Kidney (tissue), 14 donors: ENCODE measurements around the gene PPM1B. TPM values are rescaled to one million over a fixed set of nuclear protein-coding genes. Genes with fewer than 3 reads are reported as not detected.
"Not testable (repeated sequence)": the region's sequence is repeated elsewhere in the genome, so short reads cannot be mapped to it uniquely, and the experiment has no call there.

Experiments
- DNase-seq, 5 donors: peaks; one replicate each; pipeline ENCODE4 v3.0.0-alpha.2; 2013 to 2020
- FAIRE-seq: peaks from 2 replicates; lab custom pipeline; 2012; peaks lifted over from hg19 to GRCh38; lab: Jason Lieb, UNC
- H3K27ac ChIP-seq, 2 donors: one replicate each; pipeline ENCODE4 v1.7.0; 2013; ENCODE audit warnings: low read depth in 2 of 2, low read length in 2 of 2, inconsistent platforms in 1 of 2
- H3K27me3 ChIP-seq: one replicate; pipeline ENCODE4 v1.7.1; 2013; ENCODE audit warnings: low read length, inconsistent platforms; ENCODE audit not compliant: control insufficient read depth, insufficient read depth
- H3K36me3 ChIP-seq, 3 donors: one replicate each; pipeline versions ENCODE4 v1.7.0 to v1.7.1; 2013; ENCODE audit warnings: low read length in 3 of 3, control low read depth in 1 of 3, inconsistent platforms in 1 of 3; ENCODE audit not compliant: insufficient read depth in 3 of 3, control insufficient read depth in 2 of 3
- H3K4me1 ChIP-seq, 3 donors: one replicate each; pipeline versions ENCODE4 v1.7.0 to v1.7.1; 2013; ENCODE audit warnings: low read length in 3 of 3, inconsistent platforms in 1 of 3, low read depth in 1 of 3; ENCODE audit not compliant: control insufficient read depth in 2 of 3, insufficient read depth in 2 of 3
- H3K4me3 ChIP-seq, 3 donors: one replicate each; pipeline versions ENCODE4 v1.7.0 to v1.8.1; 2013; ENCODE audit warnings: low read length in 3 of 3, control low read depth in 1 of 3, inconsistent platforms in 1 of 3
- H3K9ac ChIP-seq, 3 donors: one replicate each; pipeline versions ENCODE4 v1.7.0 to v1.7.1; 2013; ENCODE audit warnings: low read length in 3 of 3, control low read depth in 1 of 3, inconsistent platforms in 1 of 3
- H3K9me3 ChIP-seq, 3 donors: one replicate each; pipeline versions ENCODE4 v1.7.0 to v1.7.1; 2013; ENCODE audit warnings: low read length in 3 of 3, control low read depth in 1 of 3, inconsistent platforms in 1 of 3; ENCODE audit not compliant: control insufficient read depth in 2 of 3, insufficient read depth in 1 of 3
- CTCF ChIP-seq: IDR thresholded peaks from 3 replicates; pipeline ENCODE4 v1.5.1; 2012; ENCODE audit warnings: mild to moderate bottlenecking, moderate library complexity, borderline replicate concordance; ENCODE audit not compliant: insufficient read depth; ENCODE audit errors: extremely low read depth
- intact Hi-C: fragments of 100-400 bp; cut with DNase I; formaldehyde crosslinking; loops from one replicate; pipeline ENCODE4 v1.11.1; 2022
- polyA plus RNA-seq: library from polyadenylated mRNA; stranded (reverse); fragments of 350-450 nt; fragmentation: Illumina TruSeq; extraction: RNeasy Lipid Tissue Mini Kit (QIAGEN cat#74804); gene quantifications from one replicate; pipeline ENCODE4 v1.2.3, GENCODE V29; 2014; ENCODE audit warnings: low read depth, low replicate concordance; ENCODE audit not compliant: insufficient read depth
- total RNA-seq: library from RNA; stranded (reverse); fragmentation: NEBNext Ultra II Directional; extraction: Animal tissue kit (Norgen Biotek cat#: 25700); gene quantifications from one replicate; pipeline ENCODE4 v1.2.1, GENCODE V29; 2021
- donor health status: control.
- donor health status: control.
- donor health status: control.
- donor health status: control.
- donor health status: control.
- donor health status: DM: yes; HTN: yes; CAD: no.
- donor health status: Normal renal cell carcinoma (clear cell type).

Gene PPM1B
- total and polyA plus RNA-seq, 2 donors from 2014 or later = 19.8 to 45.9 TPM

DNA sequence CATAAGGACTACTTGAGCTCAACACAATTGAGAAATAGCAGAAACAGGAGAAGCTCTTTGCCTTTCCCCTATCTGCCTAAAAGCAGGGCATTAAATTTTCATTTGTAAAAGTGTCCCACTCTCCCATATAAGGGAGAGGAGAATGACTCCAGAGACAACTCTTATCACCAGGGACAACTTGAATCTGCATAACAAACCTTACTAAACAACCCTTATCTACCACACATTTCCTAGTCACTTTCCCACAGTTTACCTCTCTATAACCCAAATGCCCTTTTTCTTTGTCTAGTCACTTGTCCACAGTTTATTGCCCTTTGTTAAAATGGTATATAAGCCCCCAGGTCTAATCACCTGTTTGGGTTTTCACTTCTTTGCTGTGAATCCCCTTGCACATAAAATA, 37.5 kb upstream of the PPM1B start:
- intact Hi-C loops = no loop called here
- Histone ChIP-seq H3K4me3 (no peak overlapping the region), H3K27ac (no peak overlapping the region), H3K27me3 (no peaks in the 10 kb centered on the region), H3K4me1 (no peaks in the 10 kb centered on the region), H3K9ac (no peak overlapping the region), H3K36me3 (no peaks in the 10 kb centered on the region), H3K9me3 (no peaks in the 10 kb centered on the region)
- DNase-seq (no peak), FAIRE-seq (no peak)
- TF ChIP-seq CTCF = no peak

DNA sequence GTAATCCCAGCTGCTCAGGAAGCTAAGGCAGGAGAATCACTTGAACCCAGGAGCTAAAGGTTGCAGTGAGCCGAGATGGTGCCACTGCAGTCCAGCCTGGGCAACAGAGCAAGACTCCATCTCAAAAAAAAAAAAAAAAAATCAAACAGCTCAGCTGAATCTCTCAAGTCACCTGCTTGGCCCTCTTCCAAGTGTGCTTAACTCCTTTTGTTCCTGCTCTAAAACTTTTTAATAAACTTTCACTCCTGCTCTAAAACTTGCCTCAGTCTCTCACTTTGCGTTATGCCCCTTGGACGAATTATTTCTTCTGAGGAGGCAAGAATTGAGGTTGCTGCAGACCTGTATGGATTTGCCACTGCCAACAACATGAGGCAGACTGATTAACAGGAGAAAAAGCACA, 35.1 kb upstream of the PPM1B start:
- intact Hi-C loops, DNase-seq, H3K4me1 ChIP-seq, H3K27ac ChIP-seq, H3K9ac ChIP-seq, H3K9me3 ChIP-seq, FAIRE-seq, H3K27me3 ChIP-seq, H3K36me3 ChIP-seq, H3K4me3 ChIP-seq: not testable (repeated sequence)

GRCh38 chr2:44134848-44135247, 33.8 kb upstream of the PPM1B start:
- no peak overlapping the region for H3K4me3 ChIP-seq
- FAIRE-seq (no peak), DNase-seq (no peak)
- no peaks in the 10 kb centered on the region for H3K36me3 ChIP-seq
- intact Hi-C loops = no loop called here
- H3K9me3 ChIP-seq = no peaks in the 10 kb centered on the region
- no peak overlapping the region for H3K9ac ChIP-seq
- no peak overlapping the region for H3K27ac ChIP-seq
- no peaks in the 10 kb centered on the region for H3K4me1 ChIP-seq
- no peak for TF ChIP-seq CTCF
- H3K27me3 ChIP-seq = no peaks in the 10 kb centered on the region

GRCh38 chr2:44135296-44135695, 33.4 kb upstream of the PPM1B start:
- H3K9ac ChIP-seq = no peak overlapping the region
- no peak for DNase-seq
- intact Hi-C loops = no loop called here
- H3K36me3 ChIP-seq = no peaks in the 10 kb centered on the region
- H3K27me3 ChIP-seq = no peaks in the 10 kb centered on the region
- no peak for FAIRE-seq
- H3K4me3 ChIP-seq = no peak overlapping the region
- no peak overlapping the region for H3K27ac ChIP-seq
- H3K4me1 ChIP-seq = no peaks in the 10 kb centered on the region
- no peak for TF ChIP-seq CTCF
- H3K9me3 ChIP-seq = no peaks in the 10 kb centered on the region
